ENCODE measurements around the gene KRTAP10-8. TPM values are rescaled to one million over a fixed set of nuclear protein-coding genes. Genes with fewer than 3 reads are reported as not detected.
"Not testable (repeated sequence)": the region's sequence is repeated elsewhere in the genome, so short reads cannot be mapped to it uniquely, and the experiment has no call there.

Gene KRTAP10-8
- total RNA-seq, 1 experiment from 2014 or later: not detected

GRCh38 chr21:44589094-44589493, 22.8 kb upstream of the KRTAP10-8 start (continued):
- TF ChIP-seq MYBL2 (CRISPR knock-in tag; IDR thresholded peaks at IDR 0.05) (no peak), HMGA2 (CRISPR knock-in tag; IDR thresholded peaks at IDR 0.05) (no peak)

GRCh38 chr21:44589586-44590305, 22.1 kb upstream of the KRTAP10-8 start:
- Mint-ChIP-seq H3K27me3 (ENCODE audit: low read depth) (peaks cover 3% of the 10 kb centered on the region; the same call in 1 of the 2 replicates), H3K36me3 (no peaks in the 10 kb centered on the region), H3K4me3 (no peak overlapping the region), H3K9me3 (peaks cover 24% of the 10 kb centered on the region), H3K27ac (no peak overlapping the region), H3K4me1 (peaks cover 19% of the 10 kb centered on the region)
- no peak for DNase-seq (ENCODE audit: low spot score)
- POLR2A ChIA-PET: no interaction called here
- CTCF ChIA-PET: no interaction called here
- ATAC-seq: no peak
- TF ChIP-seq, protein P1, sequence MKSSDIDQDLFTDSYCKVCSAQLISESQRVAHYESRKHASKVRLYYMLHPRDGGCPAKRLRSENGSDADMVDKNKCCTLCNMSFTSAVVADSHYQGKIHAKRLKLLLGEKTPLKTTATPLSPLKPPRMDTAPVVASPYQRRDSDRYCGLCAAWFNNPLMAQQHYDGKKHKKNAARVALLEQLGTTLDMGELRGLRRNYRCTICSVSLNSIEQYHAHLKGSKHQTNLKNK (CRISPR knock-in tag; IDR thresholded peaks at IDR 0.05): no peak
- no peak for TF ChIP-seq E2F5 (CRISPR knock-in tag; IDR thresholded peaks at IDR 0.05)
- TF ChIP-seq ZNF138 (CRISPR knock-in tag; conservative IDR thresholded peaks at IDR 0.05): no peak
- no peak for TF ChIP-seq ZNF232 (CRISPR knock-in tag; IDR thresholded peaks at IDR 0.05)
- TF ChIP-seq, protein P2, sequence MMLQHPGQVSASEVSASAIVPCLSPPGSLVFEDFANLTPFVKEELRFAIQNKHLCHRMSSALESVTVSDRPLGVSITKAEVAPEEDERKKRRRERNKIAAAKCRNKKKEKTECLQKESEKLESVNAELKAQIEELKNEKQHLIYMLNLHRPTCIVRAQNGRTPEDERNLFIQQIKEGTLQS (CRISPR knock-in tag; conservative IDR thresholded peaks at IDR 0.05): no peak
- TF ChIP-seq SMAD4 (CRISPR knock-in tag; IDR thresholded peaks at IDR 0.05): no peak
- TF ChIP-seq KAT7 (CRISPR knock-in tag; IDR thresholded peaks at IDR 0.05; ENCODE audit: borderline replicate concordance): no peak
- TF ChIP-seq NFATC4 (CRISPR knock-in tag; IDR thresholded peaks at IDR 0.05): no peak
- TF ChIP-seq NR2C2 (CRISPR knock-in tag; IDR thresholded peaks at IDR 0.05): no peak

DNA sequence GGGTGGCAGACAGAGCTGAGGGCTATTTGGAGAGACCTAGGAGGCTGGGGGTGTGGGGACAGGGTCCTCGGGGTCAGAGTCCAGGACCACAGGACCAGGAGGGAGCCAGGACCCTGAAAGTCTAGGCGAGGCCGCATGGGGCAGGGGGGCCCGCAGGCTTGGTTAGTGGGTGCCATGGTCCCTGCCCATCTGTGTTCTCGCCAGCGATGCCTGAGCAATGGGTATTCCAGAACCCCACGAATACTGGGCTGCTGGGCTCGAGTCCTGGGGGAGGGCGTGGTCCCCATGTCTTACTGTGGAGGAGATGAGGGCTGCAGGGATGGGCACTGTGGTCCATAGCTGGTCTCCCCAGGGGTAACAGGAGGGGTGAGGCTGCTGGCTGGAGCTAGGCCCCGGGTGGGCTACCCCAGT, 21.6 kb upstream of the KRTAP10-8 start:
- H3K4me1 Mint-ChIP-seq: peaks cover 22% of the 10 kb centered on the region
- H3K4me3 Mint-ChIP-seq: no peak overlapping the region
- ATAC-seq (no peak), DNase-seq (ENCODE audit: low spot score) (no peak)
- TF ChIP-seq FOXP4 (CRISPR knock-in tag; IDR thresholded peaks at IDR 0.05) (no peak), ZNF671 (CRISPR knock-in tag; IDR thresholded peaks at IDR 0.05) (no peak)
- TF ChIP-seq, protein P3, sequence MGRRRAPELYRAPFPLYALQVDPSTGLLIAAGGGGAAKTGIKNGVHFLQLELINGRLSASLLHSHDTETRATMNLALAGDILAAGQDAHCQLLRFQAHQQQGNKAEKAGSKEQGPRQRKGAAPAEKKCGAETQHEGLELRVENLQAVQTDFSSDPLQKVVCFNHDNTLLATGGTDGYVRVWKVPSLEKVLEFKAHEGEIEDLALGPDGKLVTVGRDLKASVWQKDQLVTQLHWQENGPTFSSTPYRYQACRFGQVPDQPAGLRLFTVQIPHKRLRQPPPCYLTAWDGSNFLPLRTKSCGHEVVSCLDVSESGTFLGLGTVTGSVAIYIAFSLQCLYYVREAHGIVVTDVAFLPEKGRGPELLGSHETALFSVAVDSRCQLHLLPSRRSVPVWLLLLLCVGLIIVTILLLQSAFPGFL (CRISPR knock-in tag; IDR thresholded peaks at IDR 0.05; ENCODE audit: borderline replicate concordance): no peak
- ChIA-PET POLR2A (no interaction called here), CTCF (no interaction called here)
- H3K9me3 Mint-ChIP-seq: peaks cover 23% of the 10 kb centered on the region
- H3K27ac Mint-ChIP-seq: no peak overlapping the region
- H3K27me3 Mint-ChIP-seq (ENCODE audit: low read depth): peaks cover 3% of the 10 kb centered on the region; the same call in 1 of the 2 replicates
- H3K36me3 Mint-ChIP-seq: no peaks in the 10 kb centered on the region

GRCh38 chr21:44590897-44591800, 20.7 kb upstream of the KRTAP10-8 start:
- DNase-seq (ENCODE audit: low spot score); H3K36me3 Mint-ChIP-seq; H3K27ac Mint-ChIP-seq; H3K4me3 Mint-ChIP-seq; CTCF ChIA-PET; H3K27me3 Mint-ChIP-seq (ENCODE audit: low read depth); POLR2A ChIA-PET; ATAC-seq: not testable (repeated sequence)
- peaks cover 24% of the 10 kb centered on the region for H3K4me1 Mint-ChIP-seq
- peaks cover 18% of the 10 kb centered on the region for H3K9me3 Mint-ChIP-seq

GRCh38 chr21:44591801-44592130, 20.1 kb upstream of the KRTAP10-8 start:
- H3K36me3 Mint-ChIP-seq; DNase-seq (ENCODE audit: low spot score); H3K27me3 Mint-ChIP-seq (ENCODE audit: low read depth); POLR2A ChIA-PET; H3K4me3 Mint-ChIP-seq; H3K27ac Mint-ChIP-seq; ATAC-seq: not testable (repeated sequence)
- CTCF ChIA-PET: interaction anchor here (0.6 to 1.4 kb wide), 4 partner anchors 14 to 81 kb away, joined by 3 to 6 read pairs (median 3); no protein-coding TSS in a partner anchor
- H3K9me3 Mint-ChIP-seq: peaks cover 14% of the 10 kb centered on the region
- H3K4me1 Mint-ChIP-seq: peaks cover 24% of the 10 kb centered on the region
